ENCODE results near the gene LIPM.
A peak's percentile ranks its signal among the peaks of the same experiment; 100 is the strongest.

LIPM gene

DNA sequence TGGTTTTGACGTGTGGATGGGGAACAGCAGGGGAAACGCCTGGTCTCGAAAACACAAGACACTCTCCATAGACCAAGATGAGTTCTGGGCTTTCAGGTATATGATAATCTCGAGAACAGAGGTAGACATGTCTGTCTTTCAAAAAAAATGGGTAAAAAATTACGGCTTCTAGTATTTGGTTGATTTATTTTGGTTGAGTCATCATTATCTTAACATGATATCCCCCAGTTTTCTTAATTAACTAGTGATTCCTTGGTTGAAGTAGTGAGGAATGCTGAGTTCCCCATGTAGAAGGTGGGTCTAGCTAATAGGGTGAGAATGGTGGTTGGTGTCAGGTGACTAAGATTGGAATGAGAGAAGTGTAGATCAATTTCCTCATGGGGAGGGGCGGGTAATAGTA, 10.7 kb downstream of the LIPM start:
- TF ChIP-seq REPIN1 (tag by site-specific recombination; IDR thresholded peaks at IDR 0.05; ENCODE audit: low read depth) (no peak), ZNF214 (tag by site-specific recombination; IDR thresholded peaks at IDR 0.05; ENCODE audit: borderline replicate concordance) (no peak), ZSCAN23 (tag by site-specific recombination; IDR thresholded peaks at IDR 0.05) (no peak), ZNF785 (tag by site-specific recombination; IDR thresholded peaks at IDR 0.05) (no peak), ZBTB21 (tag by site-specific recombination; IDR thresholded peaks at IDR 0.05) (no peak), ZNF292 (tag by site-specific recombination; IDR thresholded peaks at IDR 0.05; ENCODE audit: borderline replicate concordance, low read depth) (no peak), ZNF571 (tag by site-specific recombination; IDR thresholded peaks at IDR 0.05) (no peak)
- TF ChIP-seq, protein P1, sequence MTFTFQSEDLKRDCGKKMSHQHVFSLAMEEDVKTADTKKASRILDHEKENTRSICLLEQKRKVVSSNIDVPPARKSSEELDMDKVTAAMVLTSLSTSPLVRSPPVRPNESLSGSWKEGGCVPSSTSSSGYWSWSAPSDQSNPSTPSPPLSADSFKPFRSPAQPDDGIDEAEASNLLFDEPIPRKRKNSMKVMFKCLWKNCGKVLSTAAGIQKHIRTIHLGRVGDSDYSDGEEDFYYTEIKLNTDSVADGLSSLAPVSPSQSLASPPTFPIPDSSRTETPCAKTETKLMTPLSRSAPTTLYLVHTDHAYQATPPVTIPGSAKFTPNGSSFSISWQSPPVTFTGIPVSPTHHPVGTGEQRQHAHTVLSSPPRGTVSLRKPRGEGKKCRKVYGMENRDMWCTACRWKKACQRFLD (tag by site-specific recombination; IDR thresholded peaks at IDR 0.05) = no peak
- TF ChIP-seq, protein P2, sequence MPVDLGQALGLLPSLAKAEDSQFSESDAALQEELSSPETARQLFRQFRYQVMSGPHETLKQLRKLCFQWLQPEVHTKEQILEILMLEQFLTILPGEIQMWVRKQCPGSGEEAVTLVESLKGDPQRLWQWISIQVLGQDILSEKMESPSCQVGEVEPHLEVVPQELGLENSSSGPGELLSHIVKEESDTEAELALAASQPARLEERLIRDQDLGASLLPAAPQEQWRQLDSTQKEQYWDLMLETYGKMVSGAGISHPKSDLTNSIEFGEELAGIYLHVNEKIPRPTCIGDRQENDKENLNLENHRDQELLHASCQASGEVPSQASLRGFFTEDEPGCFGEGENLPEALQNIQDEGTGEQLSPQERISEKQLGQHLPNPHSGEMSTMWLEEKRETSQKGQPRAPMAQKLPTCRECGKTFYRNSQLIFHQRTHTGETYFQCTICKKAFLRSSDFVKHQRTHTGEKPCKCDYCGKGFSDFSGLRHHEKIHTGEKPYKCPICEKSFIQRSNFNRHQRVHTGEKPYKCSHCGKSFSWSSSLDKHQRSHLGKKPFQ (tag by site-specific recombination; IDR thresholded peaks at IDR 0.05) = no peak
- TF ChIP-seq, protein P3, sequence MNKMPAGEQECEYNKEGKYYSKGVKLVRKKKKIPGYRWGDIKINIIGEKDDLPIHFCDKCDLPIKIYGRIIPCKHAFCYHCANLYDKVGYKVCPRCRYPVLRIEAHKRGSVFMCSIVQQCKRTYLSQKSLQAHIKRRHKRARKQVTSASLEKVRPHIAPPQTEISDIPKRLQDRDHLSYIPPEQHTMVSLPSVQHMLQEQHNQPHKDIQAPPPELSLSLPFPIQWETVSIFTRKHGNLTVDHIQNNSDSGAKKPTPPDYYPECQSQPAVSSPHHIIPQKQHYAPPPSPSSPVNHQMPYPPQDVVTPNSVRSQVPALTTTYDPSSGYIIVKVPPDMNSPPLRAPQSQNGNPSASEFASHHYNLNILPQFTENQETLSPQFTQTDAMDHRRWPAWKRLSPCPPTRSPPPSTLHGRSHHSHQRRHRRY (tag by site-specific recombination; IDR thresholded peaks at IDR 0.05) = no peak
- TF ChIP-seq, protein P4, sequence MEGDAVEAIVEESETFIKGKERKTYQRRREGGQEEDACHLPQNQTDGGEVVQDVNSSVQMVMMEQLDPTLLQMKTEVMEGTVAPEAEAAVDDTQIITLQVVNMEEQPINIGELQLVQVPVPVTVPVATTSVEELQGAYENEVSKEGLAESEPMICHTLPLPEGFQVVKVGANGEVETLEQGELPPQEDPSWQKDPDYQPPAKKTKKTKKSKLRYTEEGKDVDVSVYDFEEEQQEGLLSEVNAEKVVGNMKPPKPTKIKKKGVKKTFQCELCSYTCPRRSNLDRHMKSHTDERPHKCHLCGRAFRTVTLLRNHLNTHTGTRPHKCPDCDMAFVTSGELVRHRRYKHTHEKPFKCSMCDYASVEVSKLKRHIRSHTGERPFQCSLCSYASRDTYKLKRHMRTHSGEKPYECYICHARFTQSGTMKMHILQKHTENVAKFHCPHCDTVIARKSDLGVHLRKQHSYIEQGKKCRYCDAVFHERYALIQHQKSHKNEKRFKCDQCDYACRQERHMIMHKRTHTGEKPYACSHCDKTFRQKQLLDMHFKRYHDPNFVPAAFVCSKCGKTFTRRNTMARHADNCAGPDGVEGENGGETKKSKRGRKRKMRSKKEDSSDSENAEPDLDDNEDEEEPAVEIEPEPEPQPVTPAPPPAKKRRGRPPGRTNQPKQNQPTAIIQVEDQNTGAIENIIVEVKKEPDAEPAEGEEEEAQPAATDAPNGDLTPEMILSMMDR (tag by site-specific recombination; IDR thresholded peaks at IDR 0.05) = no peak
- Histone ChIP-seq H3K36me3 (ENCODE audit: control insufficient read depth in 2 of 2, insufficient read depth in 1 of 2, low read length in 2 of 2) (no peaks in the 10 kb centered on the region), H3K9me3 (ENCODE audit: control insufficient read depth, insufficient read depth, low read depth, low read length) (no peaks in the 10 kb centered on the region), H3K4me3 (ENCODE audit: low read depth, low read length) (no peak overlapping the region), H3K27ac (ENCODE audit: extremely low read depth, low read depth, low read length) (no peak overlapping the region), H3K4me1 (ENCODE audit: control insufficient read depth, insufficient read depth, low read length) (no peaks in the 10 kb centered on the region)
- POLR2A ChIA-PET = no interaction called here
- CTCF ChIA-PET = interaction anchor here (0.7 to 1.4 kb wide), 3 partner anchors 85 to 408 kb away, joined by 3 to 4 read pairs (median 3); no protein-coding TSS in a partner anchor

DNA sequence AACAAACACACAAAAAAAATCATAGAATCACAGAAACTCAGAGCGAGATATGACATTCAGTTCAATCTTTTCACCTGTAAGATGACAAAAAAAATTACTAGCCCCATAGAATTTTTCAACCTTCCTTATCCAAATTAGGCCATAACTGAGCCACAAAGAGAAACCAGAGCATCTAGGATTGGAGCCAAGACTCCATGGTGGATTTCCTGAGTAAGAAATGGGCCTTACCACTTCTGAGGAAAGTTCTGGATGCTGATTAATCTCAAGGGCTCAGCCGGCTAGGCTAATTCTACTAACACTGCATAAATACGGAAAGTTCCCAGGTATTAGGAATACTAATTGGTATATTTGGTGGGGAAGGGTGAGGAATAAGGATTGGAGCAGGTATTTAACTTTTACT, 16.8 kb downstream of the LIPM start:
- Histone ChIP-seq H3K36me3 (ENCODE audit: control insufficient read depth in 2 of 2, insufficient read depth in 1 of 2, low read length in 2 of 2) (no peaks in the 10 kb centered on the region), H3K9me3 (ENCODE audit: control insufficient read depth, insufficient read depth, low read depth, low read length) (no peaks in the 10 kb centered on the region), H3K4me3 (ENCODE audit: low read depth, low read length) (no peak overlapping the region), H3K27ac (ENCODE audit: extremely low read depth, low read depth, low read length) (no peak overlapping the region), H3K4me1 (ENCODE audit: control insufficient read depth, insufficient read depth, low read length) (no peaks in the 10 kb centered on the region)
- ChIA-PET POLR2A (no interaction called here), CTCF (interaction anchor here (0.7 to 1.3 kb wide), 2 partner anchors 113 to 325 kb away, joined by 3 to 5 read pairs; no protein-coding TSS in a partner anchor)
- TF ChIP-seq, protein P5, sequence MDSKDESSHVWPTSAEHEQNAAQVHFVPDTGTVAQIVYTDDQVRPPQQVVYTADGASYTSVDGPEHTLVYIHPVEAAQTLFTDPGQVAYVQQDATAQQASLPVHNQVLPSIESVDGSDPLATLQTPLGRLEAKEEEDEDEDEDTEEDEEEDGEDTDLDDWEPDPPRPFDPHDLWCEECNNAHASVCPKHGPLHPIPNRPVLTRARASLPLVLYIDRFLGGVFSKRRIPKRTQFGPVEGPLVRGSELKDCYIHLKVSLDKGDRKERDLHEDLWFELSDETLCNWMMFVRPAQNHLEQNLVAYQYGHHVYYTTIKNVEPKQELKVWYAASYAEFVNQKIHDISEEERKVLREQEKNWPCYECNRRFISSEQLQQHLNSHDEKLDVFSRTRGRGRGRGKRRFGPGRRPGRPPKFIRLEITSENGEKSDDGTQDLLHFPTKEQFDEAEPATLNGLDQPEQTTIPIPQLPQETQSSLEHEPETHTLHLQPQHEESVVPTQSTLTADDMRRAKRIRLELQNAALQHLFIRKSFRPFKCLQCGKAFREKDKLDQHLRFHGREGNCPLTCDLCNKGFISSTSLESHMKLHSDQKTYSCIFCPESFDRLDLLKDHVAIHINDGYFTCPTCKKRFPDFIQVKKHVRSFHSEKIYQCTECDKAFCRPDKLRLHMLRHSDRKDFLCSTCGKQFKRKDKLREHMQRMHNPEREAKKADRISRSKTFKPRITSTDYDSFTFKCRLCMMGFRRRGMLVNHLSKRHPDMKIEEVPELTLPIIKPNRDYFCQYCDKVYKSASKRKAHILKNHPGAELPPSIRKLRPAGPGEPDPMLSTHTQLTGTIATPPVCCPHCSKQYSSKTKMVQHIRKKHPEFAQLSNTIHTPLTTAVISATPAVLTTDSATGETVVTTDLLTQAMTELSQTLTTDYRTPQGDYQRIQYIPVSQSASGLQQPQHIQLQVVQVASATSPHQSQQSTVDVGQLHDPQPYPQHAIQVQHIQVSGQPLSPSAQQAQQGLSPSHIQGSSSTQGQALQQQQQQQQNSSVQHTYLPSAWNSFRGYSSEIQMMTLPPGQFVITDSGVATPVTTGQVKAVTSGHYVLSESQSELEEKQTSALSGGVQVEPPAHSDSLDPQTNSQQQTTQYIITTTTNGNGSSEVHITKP (tag by site-specific recombination; IDR thresholded peaks at IDR 0.05) = peak; percentile 36; the same call in 1 of the 2 replicates
- TF ChIP-seq, protein P6, sequence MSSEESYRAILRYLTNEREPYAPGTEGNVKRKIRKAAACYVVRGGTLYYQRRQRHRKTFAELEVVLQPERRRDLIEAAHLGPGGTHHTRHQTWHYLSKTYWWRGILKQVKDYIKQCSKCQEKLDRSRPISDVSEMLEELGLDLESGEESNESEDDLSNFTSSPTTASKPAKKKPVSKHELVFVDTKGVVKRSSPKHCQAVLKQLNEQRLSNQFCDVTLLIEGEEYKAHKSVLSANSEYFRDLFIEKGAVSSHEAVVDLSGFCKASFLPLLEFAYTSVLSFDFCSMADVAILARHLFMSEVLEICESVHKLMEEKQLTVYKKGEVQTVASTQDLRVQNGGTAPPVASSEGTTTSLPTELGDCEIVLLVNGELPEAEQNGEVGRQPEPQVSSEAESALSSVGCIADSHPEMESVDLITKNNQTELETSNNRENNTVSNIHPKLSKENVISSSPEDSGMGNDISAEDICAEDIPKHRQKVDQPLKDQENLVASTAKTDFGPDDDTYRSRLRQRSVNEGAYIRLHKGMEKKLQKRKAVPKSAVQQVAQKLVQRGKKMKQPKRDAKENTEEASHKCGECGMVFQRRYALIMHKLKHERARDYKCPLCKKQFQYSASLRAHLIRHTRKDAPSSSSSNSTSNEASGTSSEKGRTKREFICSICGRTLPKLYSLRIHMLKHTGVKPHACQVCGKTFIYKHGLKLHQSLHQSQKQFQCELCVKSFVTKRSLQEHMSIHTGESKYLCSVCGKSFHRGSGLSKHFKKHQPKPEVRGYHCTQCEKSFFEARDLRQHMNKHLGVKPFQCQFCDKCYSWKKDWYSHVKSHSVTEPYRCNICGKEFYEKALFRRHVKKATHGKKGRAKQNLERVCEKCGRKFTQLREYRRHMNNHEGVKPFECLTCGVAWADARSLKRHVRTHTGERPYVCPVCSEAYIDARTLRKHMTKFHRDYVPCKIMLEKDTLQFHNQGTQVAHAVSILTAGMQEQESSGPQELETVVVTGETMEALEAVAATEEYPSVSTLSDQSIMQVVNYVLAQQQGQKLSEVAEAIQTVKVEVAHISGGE (tag by site-specific recombination; conservative IDR thresholded peaks at IDR 0.05; ENCODE audit: low read depth) = no peak
- TF ChIP-seq ZNF423 (tag by site-specific recombination; IDR thresholded peaks at IDR 0.05) = no peak
- TF ChIP-seq ZNF76 (tag by site-specific recombination; IDR thresholded peaks at IDR 0.05; ENCODE audit: borderline replicate concordance, low read depth) = no peak
- no peak for TF ChIP-seq ZNF138 (tag by site-specific recombination; IDR thresholded peaks at IDR 0.05; ENCODE audit: borderline replicate concordance)
- TF ChIP-seq ZNF146 (tag by site-specific recombination; IDR thresholded peaks at IDR 0.05) = no peak

Data from HEK293 (cell line).